ENCODE measurements around the gene C16orf46. TPM values are rescaled to one million over a fixed set of nuclear protein-coding genes. Genes with fewer than 3 reads are reported as not detected.
A peak's percentile ranks its signal among the peaks of the same experiment; 100 is the strongest.

The C16orf46 gene
- polyA plus RNA-seq, 3 donors = 1.5 to 2.2 (median 1.6) TPM

GRCh38 chr16:81076566-81077075 lies 417 bp downstream of the C16orf46 start:
- peak; percentile 82 to 92 (median 89) for DNase-seq (ENCODE audit: low read depth in 3 of 3, low spot score in 2 of 3)

DNA sequence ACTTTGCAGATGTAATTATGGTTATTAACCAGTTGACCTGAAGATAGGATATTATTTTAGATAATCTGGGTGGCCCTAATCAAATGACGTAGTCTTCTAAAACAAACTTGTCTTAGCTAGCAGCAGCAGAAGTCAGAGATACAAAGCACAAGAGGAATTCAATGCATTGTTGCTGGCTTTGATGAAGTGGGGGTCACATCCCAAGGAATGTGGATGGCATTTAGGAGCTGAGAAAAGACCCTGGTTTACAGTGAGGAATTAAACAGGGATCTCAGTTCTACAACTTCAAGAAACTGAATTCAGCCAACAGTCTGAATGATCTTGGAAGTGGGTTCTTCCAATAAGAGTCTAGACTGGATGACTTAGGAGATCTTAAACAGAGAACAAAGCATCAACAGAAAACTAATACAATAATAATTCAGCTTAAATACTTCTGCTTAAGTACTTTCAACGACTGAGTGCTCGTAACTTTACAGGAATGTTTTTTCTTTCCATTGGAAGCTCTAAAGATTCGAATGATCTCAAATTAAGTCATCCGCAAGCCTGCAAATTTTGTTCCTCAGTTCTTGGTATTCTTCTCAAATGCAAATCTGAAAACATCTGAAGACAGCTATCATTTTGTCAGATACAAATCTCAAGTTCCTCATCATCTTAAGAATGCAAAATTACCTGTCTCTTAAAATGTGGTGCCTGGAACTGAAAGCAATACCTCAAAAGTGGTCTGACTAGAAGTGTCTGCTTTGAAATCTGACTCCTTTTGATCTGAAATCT lies 3.3 kb downstream of the C16orf46 start:
- no peak for DNase-seq (ENCODE audit: low read depth in 3 of 3, low spot score in 2 of 3)

GRCh38 chr16:81071805-81072204 lies 5.2 kb downstream of the C16orf46 start:
- no peak for DNase-seq (ENCODE audit: low read depth in 3 of 3, low spot score in 2 of 3)

DNA sequence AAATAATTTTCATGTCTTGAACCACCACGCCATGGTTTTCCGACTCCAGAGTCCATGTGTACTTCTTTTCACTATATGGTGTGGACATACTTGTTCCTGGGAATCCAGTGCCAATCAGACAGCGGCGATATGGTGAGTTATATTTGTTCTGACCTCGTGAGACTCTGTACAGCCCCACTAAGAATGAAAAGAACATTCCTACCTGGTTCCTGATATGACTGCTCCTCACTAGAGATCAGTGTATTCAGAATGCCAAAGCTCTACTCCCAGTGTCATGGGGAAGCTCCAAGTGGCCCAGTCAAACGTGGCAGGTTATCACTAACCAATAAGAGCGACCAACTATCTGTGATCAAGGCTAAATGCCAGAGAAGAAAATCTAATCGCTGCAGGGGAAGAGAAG lies 6.1 kb downstream of the C16orf46 start:
- no peak for DNase-seq (ENCODE audit: low read depth in 3 of 3, low spot score in 2 of 3)

DNA sequence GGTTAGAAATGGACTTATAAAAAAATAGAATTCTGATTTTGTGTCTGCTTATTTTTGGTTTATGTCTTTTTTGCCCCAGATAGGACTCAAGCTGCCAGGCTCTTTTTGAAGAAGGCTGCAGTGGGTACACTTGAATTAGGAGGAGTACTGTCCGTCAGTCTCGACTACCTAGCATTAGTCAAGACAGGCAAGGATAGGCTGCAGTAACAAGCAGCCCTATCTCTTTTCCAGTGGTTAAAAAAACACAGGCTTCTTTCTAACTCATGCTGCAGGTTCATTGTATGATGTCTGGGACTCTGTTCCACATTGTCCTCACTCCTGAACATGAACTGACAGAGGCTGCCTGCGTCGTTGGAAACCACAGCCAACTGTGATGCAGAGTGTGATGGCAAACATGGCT lies 8.0 kb downstream of the C16orf46 start:
- no peak for DNase-seq (ENCODE audit: low read depth in 3 of 3, low spot score in 2 of 3)

DNA sequence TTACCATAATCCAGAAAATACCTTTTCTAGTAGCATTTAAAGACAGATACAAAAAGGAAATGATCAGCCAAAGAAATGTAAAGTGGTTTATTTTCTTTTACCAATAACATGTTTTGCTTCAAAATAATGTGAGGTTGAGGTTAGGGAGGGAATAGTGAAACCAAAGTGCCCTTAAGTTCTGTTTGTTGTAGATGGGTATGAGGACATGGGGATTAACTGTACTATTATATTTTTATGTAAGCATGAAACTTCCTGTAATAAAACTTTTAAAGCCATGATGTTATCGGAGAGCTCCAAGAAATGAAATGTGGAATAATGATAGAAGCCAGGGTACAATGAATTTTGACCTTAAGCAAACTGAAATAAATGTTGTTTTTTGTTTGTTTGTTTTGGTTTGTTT lies 9.9 kb downstream of the C16orf46 start:
- DNase-seq (ENCODE audit: low read depth in 3 of 3, low spot score in 2 of 3) = no peak

GRCh38 chr16:81066681-81067080 lies 10.4 kb downstream of the C16orf46 start:
- peak in 2 of 3 donors; percentile 14 to 32 for DNase-seq (ENCODE audit: low read depth in 3 of 3, low spot score in 2 of 3)

DNA sequence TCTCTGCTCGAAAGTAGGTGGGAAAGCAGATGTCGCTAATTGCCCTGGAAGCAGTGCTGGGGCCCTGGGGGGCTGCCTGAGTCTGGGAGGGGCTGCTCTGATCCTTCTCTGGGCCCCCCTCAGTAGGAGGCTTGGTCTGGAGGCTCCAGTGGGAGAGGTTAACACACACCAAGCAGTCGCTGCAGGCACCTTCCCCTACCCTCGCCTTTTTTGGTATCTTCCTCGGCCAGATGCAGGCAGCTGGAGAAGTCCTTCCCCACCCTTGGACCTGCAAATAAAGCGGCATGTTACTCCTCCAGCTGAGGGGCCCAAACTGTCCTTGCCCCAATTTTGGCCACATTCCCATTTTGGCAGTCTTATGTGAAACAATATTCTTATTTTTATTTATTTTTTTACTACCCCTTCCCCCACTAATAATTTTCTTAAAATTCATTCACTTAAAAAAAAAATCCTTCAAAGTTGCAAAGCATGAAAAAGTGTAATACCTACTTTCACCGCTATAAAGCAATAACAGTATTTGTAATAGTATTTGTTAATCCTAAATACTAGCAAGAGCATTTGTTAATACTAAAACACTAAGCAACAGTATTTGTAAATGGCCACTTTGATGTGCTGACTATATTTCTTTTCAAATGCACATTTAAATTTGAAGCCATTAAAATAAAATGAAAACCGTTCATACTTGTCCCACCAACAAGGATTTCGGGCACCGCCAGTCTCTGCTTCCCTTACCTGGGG lies 15.0 kb downstream of the C16orf46 start:
- DNase-seq (ENCODE audit: low read depth in 3 of 3, low spot score in 2 of 3) = no peak

GRCh38 chr16:81061307-81061640 lies 15.8 kb downstream of the C16orf46 start:
- DNase-seq (ENCODE audit: low read depth in 3 of 3, low spot score in 2 of 3) = no peak

DNA sequence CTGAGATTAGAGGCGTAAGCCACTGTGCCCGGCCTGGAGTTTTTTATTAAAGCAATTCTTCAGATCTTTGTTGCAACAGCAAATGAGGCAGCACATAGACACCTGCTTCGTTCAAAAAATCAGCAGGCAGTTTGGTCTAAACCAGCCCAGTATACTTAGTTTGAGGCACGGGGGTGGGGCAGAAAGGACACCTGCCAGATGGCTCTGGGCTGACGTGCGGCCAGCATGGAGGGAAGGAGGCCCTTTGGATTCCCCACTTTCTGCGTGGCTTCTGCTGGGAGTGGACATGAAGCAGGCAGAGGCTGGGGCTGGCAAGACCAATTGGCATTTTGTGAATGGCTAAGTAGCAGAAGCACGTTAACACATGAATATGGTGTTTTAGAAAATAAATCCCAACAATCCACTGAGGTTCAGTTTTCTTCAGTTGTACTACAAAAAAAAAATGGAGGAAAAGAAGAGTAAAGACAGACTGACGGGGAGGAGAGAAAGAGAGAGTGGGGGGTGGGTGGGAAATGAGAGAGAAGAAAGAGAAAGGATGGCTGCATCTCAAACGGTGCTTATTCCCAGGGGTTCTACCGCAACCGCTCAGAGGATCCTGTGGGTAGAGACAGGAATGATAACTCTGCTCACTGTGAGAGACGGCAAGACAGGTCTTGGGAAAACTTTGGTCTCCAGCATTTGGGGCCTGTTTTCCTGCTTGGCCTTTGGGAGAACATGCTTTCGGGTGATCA lies 16.3 kb downstream of the C16orf46 start:
- DNase-seq (ENCODE audit: low read depth in 3 of 3, low spot score in 2 of 3) = no peak

DNA sequence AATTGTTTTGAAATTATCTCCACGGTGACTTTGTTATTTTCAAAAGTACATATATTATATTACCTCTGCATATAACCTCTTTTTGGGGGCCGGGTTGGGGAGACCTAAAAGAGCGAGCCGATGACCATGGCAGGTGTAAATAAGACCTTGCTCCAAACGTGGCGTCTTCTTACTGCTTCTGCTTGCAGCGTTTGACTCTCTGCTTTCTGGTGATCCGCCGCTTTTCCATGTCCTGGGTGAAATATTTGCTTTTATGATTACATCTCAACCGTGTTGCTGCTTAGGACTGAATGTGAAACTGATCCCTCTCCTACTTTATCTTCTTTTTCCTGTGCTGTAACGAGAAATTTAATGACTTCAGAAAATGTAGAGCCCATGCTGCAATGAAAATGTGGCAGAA lies 23.3 kb downstream of the C16orf46 start:
- DNase-seq (ENCODE audit: low read depth in 3 of 3, low spot score in 2 of 3) = no peak

- no peak for DNase-seq (ENCODE audit: low read depth in 3 of 3, low spot score in 2 of 3)
These were observed 34.2 kb downstream of the C16orf46 start for GRCh38 chr16:81042821-81043220.

- no peak for DNase-seq (ENCODE audit: low read depth in 3 of 3, low spot score in 2 of 3)
These were observed 35.3 kb downstream of the C16orf46 start for GRCh38 chr16:81041696-81042095.

- no peak for DNase-seq (ENCODE audit: low read depth in 3 of 3, low spot score in 2 of 3)
These were observed 36.2 kb downstream of the C16orf46 start for GRCh38 chr16:81040842-81041241.

- DNase-seq (ENCODE audit: low read depth in 3 of 3, low spot score in 2 of 3) = no peak
These were observed 36.9 kb downstream of the C16orf46 start for GRCh38 chr16:81040131-81040530.

DNA sequence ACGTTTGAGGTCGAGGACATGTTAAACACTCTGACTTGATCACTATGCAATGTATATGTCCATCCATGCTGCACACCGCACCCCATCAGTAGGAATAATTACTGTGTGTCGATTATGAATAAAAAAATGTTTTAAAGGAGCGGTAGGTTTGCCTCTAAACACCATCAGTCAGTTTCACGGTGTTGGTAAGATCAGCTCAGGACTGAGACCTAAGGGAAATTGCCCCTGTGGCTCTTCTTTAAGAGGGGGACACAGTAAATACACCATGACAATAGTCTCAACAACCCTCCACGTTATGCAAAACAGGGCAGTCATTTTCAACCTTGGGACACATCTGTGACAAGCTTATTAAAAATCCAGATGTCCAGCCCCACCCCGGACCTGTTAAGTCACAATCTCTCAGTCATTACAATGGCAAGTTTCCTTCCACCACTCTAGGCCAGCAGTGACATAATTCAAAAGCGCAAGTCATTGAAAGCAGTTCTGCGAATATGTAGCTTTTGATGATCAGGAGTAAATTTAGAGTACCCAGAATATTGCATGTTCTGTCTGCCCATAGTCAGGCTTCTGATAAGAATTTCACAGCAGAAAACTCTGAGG lies 40.2 kb downstream of the C16orf46 start:
- no peak for DNase-seq (ENCODE audit: low read depth in 3 of 3, low spot score in 2 of 3)

DNA sequence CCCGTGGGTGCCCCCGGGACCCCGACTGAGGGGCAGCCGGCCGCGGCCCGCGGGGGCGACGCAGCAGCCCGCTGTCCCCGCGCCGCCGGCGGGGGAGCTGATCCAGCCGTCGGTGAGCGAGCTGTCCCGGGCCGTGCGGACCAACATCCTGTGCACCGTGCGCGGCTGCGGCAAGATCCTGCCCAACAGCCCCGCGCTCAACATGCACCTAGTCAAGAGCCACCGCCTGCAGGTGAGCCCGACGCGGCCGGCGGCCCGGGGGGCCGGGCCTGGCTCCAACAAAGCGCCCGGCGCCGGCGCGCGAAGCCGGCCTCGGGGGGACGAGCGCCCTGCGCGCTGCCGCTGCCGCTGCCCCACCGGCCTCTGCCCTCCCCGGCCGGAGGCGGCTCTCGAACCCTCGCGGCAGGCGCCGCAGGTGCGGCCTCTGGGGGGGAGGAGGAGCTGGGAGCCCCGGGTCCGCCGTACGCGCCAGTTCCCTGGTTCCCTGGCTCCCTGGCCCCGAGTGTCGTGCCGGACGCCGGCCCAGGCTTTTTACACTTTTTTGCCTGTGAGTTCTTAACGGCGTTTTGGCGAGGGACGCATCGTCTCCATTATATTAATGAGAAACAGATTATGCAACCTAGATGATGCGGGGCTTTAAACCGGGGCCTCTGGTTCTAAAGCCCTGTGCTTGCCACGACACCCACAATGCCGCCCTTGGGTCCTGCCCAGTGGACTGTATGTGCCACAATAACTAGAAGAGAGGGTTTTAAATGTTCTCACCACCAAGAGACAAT lies 40.9 kb downstream of the C16orf46 start:
- peak in 2 of 3 donors; percentile 5 to 15 for DNase-seq (ENCODE audit: low read depth in 3 of 3, low spot score in 2 of 3)

DNA sequence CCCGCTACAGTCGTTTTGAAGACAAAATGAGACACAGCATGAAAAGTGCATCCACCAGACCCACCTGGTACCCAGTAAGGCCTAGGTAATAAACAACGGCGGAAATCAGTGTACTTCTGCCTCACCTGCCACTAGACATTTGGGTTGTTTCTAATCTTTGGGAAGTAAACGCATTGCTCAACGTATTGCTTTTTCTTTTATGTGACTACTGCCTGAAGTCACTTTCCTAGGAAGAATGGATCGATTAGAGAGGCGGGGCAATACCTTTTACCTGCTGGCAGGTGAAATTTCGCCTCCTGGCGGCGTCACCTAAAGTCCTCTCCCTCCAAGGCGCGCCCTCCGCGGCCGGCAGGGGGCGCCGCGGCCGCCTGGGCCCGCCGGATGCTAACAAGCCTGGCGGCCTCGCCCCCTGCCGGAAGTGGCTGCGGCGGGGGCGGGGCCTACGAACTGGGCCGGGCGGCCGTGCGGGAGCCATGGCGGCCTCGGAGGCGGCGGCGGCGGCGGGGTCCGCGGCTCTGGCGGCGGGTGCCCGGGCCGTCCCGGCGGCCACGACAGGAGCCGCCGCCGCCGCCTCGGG lies 41.6 kb downstream of the C16orf46 start, which contains the start of gene ATMIN:
TSS of gene ATMIN (plus strand) at position 445 of the 577 bp plus-strand sequence. CDS start at position 474, 29 bp downstream.
- DNase-seq (ENCODE audit: low read depth in 3 of 3, low spot score in 2 of 3) = peak; percentile 56 to 78 (median 75)

DNA sequence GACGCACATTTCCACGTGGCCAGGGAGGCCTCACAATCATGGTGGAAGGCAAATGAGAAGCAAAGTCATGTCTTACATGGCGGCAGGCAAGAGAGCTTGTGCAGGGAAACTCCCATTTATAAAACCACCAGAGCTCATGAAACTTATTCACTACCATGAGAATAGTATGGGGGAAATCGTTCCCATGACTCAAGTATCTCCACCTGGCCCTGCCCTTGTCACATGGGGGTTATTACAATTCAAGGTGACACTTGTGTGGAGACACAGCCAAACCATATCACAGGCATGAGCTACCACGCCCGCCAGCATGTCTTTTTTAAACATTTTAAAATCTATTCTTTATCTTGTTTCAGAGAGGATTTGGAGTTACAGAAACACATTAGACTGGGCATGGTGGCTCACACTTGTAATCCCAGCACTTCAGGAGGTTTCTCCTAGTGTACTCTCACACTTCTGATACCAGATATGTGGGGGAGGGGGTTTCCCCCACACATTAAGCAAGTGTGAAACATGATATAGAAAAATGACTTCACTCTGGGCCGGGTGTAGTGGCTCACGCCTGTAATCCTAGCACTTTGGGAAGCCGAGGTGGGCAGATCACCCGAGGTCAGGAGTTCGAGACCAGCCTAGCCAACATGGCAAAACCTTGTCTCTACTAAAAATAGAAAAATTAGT lies 47.0 kb downstream of the C16orf46 start:
- DNase-seq (ENCODE audit: low read depth in 3 of 3, low spot score in 2 of 3) = no peak

Measured in right renal cortex interstitium (tissue), 3 donors.